GM10266 (cell line): ENCODE measurements around the gene MZT2B.
"Not testable (repeated sequence)": the region's sequence is repeated elsewhere in the genome, so short reads cannot be mapped to it uniquely, and the experiment has no call there.

ENCODE experiments used
- DNase-seq: peaks from one replicate; pipeline ENCODE4 v3.0.0; 2012; ENCODE audit errors: extremely low spot score
- CTCF ChIP-seq: IDR thresholded peaks from 2 replicates; pipeline ENCODE4 v1.5.1; 2012; ENCODE audit warnings: mild to moderate bottlenecking, low read depth; ENCODE audit not compliant: control insufficient read depth, insufficient read depth; ENCODE audit errors: missing control alignments

The MZT2B gene

GRCh38 chr2:130185436-130185835, 3.4 kb downstream of the MZT2B start:
- no peak for TF ChIP-seq CTCF
- DNase-seq = no peak

GRCh38 chr2:130185896-130186295, 3.8 kb downstream of the MZT2B start:
- DNase-seq = no peak
- TF ChIP-seq CTCF = no peak

GRCh38 chr2:130186391-130186790, 4.3 kb downstream of the MZT2B start:
- TF ChIP-seq CTCF = no peak
- DNase-seq = no peak

- TF ChIP-seq CTCF = no peak
- DNase-seq = no peak
Observed at GRCh38 chr2:130187268-130187667, 5.2 kb downstream of the MZT2B start.

GRCh38 chr2:130187859-130188792, 6.1 kb downstream of the MZT2B start:
- not testable (repeated sequence) for DNase-seq

- not testable (repeated sequence) for DNase-seq
Observed at GRCh38 chr2:130188958-130189357, 6.9 kb downstream of the MZT2B start.

GRCh38 chr2:130190237-130190636, 8.2 kb downstream of the MZT2B start:
- TF ChIP-seq CTCF = no peak
- DNase-seq = no peak

GRCh38 chr2:130191319-130191718, 9.3 kb downstream of the MZT2B start:
- DNase-seq = not testable (repeated sequence)

- not testable (repeated sequence) for DNase-seq
Observed at GRCh38 chr2:130192451-130192850, 10.4 kb downstream of the MZT2B start.

- DNase-seq = not testable (repeated sequence)
Observed at GRCh38 chr2:130193824-130194223, 11.8 kb downstream of the MZT2B start.

- not testable (repeated sequence) for DNase-seq
Observed at GRCh38 chr2:130195089-130195635, 13.1 kb downstream of the MZT2B start.

- DNase-seq = not testable (repeated sequence)
Observed at GRCh38 chr2:130196052-130196451, 14.0 kb downstream of the MZT2B start.
